HFFc6 (cell line): ENCODE results near the gene KRT71. TPM values are rescaled to one million over a fixed set of nuclear protein-coding genes. Genes with fewer than 3 reads are reported as not detected.

Experiments
- DNase-seq: peaks from one replicate; pipeline ENCODE4 v3.0.0-alpha.2; 2018
- H3K27ac Mint-ChIP-seq: 2 replicates; pipeline ENCODE4 v1.8.0; 2020; ENCODE audit warnings: mild to moderate bottlenecking, mixed read lengths
- H3K27me3 Mint-ChIP-seq: 2 replicates; pipeline ENCODE4 v1.8.0; 2021; ENCODE audit warnings: mild to moderate bottlenecking, moderate library complexity, mixed read lengths; ENCODE audit not compliant: insufficient read depth
- H3K36me3 Mint-ChIP-seq: 2 replicates; pipeline ENCODE4 v1.8.0; 2021; ENCODE audit warnings: low read depth, mixed read lengths
- H3K4me1 Mint-ChIP-seq: 2 replicates; pipeline ENCODE4 v1.8.0; 2020; ENCODE audit warnings: low read depth, mixed read lengths
- H3K4me3 Mint-ChIP-seq: 2 replicates; pipeline ENCODE4 v1.8.0; 2020; ENCODE audit warnings: mild to moderate bottlenecking, moderate library complexity, mixed read lengths
- H3K9me3 Mint-ChIP-seq: 2 replicates; pipeline ENCODE4 v1.8.0; 2020; ENCODE audit warnings: mild to moderate bottlenecking, mixed read lengths
- CTCF ChIP-seq: fragments of 200-600 bp; sonication (generic); IDR thresholded peaks from 2 replicates; pipeline ENCODE4 v1.5.0; 2021; ENCODE audit warnings: antibody characterized with exemption, mild to moderate bottlenecking
- total RNA-seq, 6 experiments: library from RNA; stranded (reverse); fragmentation: NEBNext Ultra II Directional; extraction: Animal tissue kit (Norgen Biotek cat#: 25700); gene quantifications; 2 replicates in 1 of 6; 3 replicates in 5 of 6; pipeline ENCODE4 v1.2.3, GENCODE V29; 2021

KRT71 gene
- total RNA-seq, 6 experiments from 2014 or later: not detected

- no peaks in the 10 kb centered on the region for H3K4me1 Mint-ChIP-seq
- H3K27me3 Mint-ChIP-seq: peaks cover 42% of the 10 kb centered on the region
- DNase-seq: no peak
- H3K36me3 Mint-ChIP-seq: no peaks in the 10 kb centered on the region
- no peaks in the 10 kb centered on the region for H3K9me3 Mint-ChIP-seq
- H3K27ac Mint-ChIP-seq: no peak overlapping the region
- H3K4me3 Mint-ChIP-seq: no peak overlapping the region
- no peak for TF ChIP-seq CTCF
These were observed 6.0 kb upstream of the KRT71 start for GRCh38 chr12:52558781-52559445.

GRCh38 chr12:52557476-52557875, 4.5 kb upstream of the KRT71 start:
- no peak overlapping the region for H3K4me3 Mint-ChIP-seq
- no peaks in the 10 kb centered on the region for H3K9me3 Mint-ChIP-seq
- no peaks in the 10 kb centered on the region for H3K4me1 Mint-ChIP-seq
- peaks cover 55% of the 10 kb centered on the region for H3K27me3 Mint-ChIP-seq
- TF ChIP-seq CTCF: no peak
- H3K27ac Mint-ChIP-seq: no peak overlapping the region
- no peak for DNase-seq
- H3K36me3 Mint-ChIP-seq: no peaks in the 10 kb centered on the region

- H3K9me3 Mint-ChIP-seq: no peaks in the 10 kb centered on the region
- no peaks in the 10 kb centered on the region for H3K4me1 Mint-ChIP-seq
- H3K36me3 Mint-ChIP-seq: no peaks in the 10 kb centered on the region
- no peak for TF ChIP-seq CTCF
- no peak for DNase-seq
- no peak overlapping the region for H3K27ac Mint-ChIP-seq
- H3K4me3 Mint-ChIP-seq: no peak overlapping the region
- H3K27me3 Mint-ChIP-seq: peaks cover 65% of the 10 kb centered on the region
These were observed 2.6 kb upstream of the KRT71 start for GRCh38 chr12:52555577-52555976.

- DNase-seq: no peak
- Mint-ChIP-seq H3K27me3 (peaks cover 79% of the 10 kb centered on the region), H3K27ac (no peak overlapping the region), H3K9me3 (no peaks in the 10 kb centered on the region), H3K36me3 (no peaks in the 10 kb centered on the region), H3K4me3 (no peak overlapping the region), H3K4me1 (no peaks in the 10 kb centered on the region)
- no peak for TF ChIP-seq CTCF
These were observed 890 bp downstream of the KRT71 start for GRCh38 chr12:52552055-52552454.

GRCh38 chr12:52551216-52551865, 1.6 kb downstream of the KRT71 start:
- no peak for TF ChIP-seq CTCF
- no peaks in the 10 kb centered on the region for H3K36me3 Mint-ChIP-seq
- no peak overlapping the region for H3K4me3 Mint-ChIP-seq
- no peaks in the 10 kb centered on the region for H3K9me3 Mint-ChIP-seq
- H3K27me3 Mint-ChIP-seq: peaks cover 78% of the 10 kb centered on the region
- no peak overlapping the region for H3K27ac Mint-ChIP-seq
- DNase-seq: no peak
- H3K4me1 Mint-ChIP-seq: no peaks in the 10 kb centered on the region
